22Rv1 (cell line): ENCODE measurements around the gene PNPLA3.

Source experiments
- ZFX ChIP-seq: fragments of 450-650 bp; IDR thresholded peaks from 2 replicates; pipeline ENCODE4 v1.6.1; 2017; ENCODE audit warnings: antibody characterized with exemption, borderline replicate concordance
- TF ChIP-seq, protein P1 (sequence below): fragments of 450-650 bp; IDR thresholded peaks from 2 replicates; pipeline ENCODE4 v1.5.1; 2017; ENCODE audit warnings: mild to moderate bottlenecking

DNA sequence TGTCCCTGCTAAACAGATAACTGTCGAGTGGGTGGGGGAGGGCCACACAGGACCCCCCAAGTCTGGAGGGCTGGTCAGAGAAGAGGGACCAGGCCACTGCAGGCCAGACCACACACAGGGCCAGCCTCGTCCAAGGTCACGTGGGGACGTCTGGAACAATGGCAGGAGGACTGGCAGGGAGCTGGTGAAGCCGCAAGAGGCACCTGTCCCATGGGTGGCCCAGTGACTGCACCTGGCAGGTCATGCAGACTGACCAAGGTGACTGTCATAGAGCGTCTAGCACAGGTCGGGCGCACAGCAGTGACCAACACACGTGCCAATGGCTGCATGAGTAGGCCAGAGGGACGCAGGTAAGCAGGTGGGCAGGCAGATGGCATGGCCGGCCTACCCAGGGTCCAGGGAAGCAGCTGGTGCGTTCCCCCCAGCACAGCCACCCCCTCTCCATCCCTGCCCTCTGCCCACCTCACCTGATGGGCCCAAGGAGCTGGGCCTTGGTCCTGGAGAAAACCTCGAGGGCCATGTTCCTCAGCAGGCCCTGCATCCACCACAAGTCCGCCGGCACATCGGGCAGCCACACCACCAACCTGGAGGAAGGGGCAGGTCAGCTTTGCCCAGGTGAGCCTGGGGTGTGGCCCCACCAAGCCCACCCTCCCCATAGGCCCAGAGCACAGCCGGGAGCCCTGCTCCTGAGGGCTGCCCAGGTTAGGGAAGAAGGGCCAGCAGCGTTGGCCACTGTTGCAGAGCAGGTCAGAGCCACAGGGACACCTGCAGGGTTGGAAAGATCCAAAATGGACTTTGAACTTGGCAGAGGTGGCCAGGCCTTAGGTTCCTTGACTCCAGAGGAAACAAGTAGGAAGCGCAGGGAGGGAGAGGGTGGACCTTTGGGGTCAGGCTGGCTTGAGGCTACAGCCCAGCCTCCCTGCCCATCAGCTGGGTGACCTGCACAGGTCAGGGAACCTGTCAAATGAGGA, 42.2 kb upstream of the PNPLA3 start:
- TF ChIP-seq, protein P1, sequence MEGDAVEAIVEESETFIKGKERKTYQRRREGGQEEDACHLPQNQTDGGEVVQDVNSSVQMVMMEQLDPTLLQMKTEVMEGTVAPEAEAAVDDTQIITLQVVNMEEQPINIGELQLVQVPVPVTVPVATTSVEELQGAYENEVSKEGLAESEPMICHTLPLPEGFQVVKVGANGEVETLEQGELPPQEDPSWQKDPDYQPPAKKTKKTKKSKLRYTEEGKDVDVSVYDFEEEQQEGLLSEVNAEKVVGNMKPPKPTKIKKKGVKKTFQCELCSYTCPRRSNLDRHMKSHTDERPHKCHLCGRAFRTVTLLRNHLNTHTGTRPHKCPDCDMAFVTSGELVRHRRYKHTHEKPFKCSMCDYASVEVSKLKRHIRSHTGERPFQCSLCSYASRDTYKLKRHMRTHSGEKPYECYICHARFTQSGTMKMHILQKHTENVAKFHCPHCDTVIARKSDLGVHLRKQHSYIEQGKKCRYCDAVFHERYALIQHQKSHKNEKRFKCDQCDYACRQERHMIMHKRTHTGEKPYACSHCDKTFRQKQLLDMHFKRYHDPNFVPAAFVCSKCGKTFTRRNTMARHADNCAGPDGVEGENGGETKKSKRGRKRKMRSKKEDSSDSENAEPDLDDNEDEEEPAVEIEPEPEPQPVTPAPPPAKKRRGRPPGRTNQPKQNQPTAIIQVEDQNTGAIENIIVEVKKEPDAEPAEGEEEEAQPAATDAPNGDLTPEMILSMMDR, result no peak
- no peak for TF ChIP-seq ZFX
